ENCODE data around the gene SLC35F5. TPM values are rescaled to one million over a fixed set of nuclear protein-coding genes. Genes with fewer than 3 reads are reported as not detected.

Gene SLC35F5
- polyA plus RNA-seq, 2 of the 4 experiments (the other 2 are of a cell fraction): 45.6 to 86.6 TPM

DNA sequence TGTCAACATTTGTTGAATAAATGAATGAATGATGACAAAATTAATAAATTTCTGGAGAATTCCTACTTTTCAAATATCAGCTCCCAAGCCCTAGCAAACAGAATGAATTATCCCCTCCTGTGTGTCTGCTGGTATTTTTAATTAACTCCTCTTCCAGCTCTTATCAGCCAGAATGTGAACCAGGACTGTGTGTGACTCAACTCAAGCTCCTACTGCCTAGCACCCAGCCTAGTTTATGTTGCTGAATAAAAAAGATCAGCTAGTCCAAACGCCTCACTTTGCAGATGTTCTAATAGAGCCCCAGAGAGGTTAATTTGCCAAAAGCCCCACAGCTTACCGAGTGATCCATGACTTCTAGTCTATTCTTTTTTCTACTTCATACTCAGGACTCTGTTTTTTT lies 79.1 kb downstream of the SLC35F5 start (continued):
- TF ChIP-seq NFE2L2 (conservative IDR thresholded peaks at IDR 0.05; ENCODE audit: low read length): no peak
- no peak for TF ChIP-seq CBX2 (IDR thresholded peaks at IDR 0.05; ENCODE audit: borderline replicate concordance, low read depth)
- TF ChIP-seq RAD21 (conservative IDR thresholded peaks at IDR 0.05 in 1 of 2, IDR thresholded peaks at IDR 0.05 in 1 of 2): no peak
- no peak for TF ChIP-seq ZSCAN20 (CRISPR knock-in tag; IDR thresholded peaks at IDR 0.05)
- no peak for TF ChIP-seq BHLHE40 (IDR thresholded peaks at IDR 0.05; ENCODE audit: low read depth, low read length)

DNA sequence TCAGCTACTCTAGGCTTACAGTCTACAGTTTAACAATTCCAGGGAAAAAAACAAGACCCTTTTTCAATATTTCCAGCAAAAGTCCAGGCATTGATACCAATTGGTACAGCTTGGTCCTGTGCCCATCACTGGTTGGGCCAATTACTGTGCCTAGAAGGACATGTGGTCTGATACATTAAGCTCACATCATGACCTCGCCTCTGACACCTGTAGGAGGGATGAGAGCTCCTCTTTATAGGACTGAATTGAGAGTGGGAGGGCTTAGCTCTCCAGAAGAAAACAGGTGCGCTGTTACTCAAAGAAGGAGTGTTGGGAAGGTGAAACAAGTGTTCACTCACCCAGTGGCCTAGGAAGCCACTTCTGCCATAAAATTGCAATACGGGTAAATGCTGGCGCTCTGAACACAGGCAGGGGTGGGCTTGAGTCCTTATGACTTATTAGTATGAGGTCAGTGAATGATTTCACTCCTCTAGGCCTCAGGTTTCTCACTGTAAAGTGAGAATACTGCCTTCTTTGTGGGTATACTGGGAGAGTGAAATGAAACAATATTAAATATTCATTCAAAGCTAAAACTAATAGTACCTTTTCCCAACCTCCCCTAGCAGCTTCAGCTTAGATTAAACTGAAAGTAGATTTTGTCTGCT lies 79.7 kb downstream of the SLC35F5 start:
- Histone ChIP-seq H3K4me1 (no peaks in the 10 kb centered on the region), H3K9me3 (no peaks in the 10 kb centered on the region), H3K27ac (no peak overlapping the region), H3K4me3 (no peak overlapping the region), H3K4me2 (no peak overlapping the region)
- ChIA-PET POLR2A (no interaction called here), CTCF (no interaction called here)
- 75% methylated on average over 4 of the region's 4 CpGs for WGBS (ENCODE audit: missing lambda C conversion rate)
- no peak for DNase-seq (ENCODE audit: low read depth in 1 of 2, low spot score in 1 of 2)
- TF ChIP-seq RCOR1 (IDR thresholded peaks at IDR 0.05; ENCODE audit: low read depth, low read length) (no peak), ZFP36 (IDR thresholded peaks at IDR 0.05; ENCODE audit: borderline replicate concordance, partially characterized antibody) (no peak), TFCP2L1 (CRISPR knock-in tag; IDR thresholded peaks at IDR 0.05) (no peak), FOXS1 (CRISPR knock-in tag; IDR thresholded peaks at IDR 0.05) (no peak), EP300 (IDR thresholded peaks at IDR 0.05) (no peak), NPAS2 (CRISPR knock-in tag; IDR thresholded peaks at IDR 0.05; ENCODE audit: borderline replicate concordance) (no peak), EHF (CRISPR knock-in tag; IDR thresholded peaks at IDR 0.05) (no peak), RNF2 (IDR thresholded peaks at IDR 0.05; ENCODE audit: borderline replicate concordance, low read depth) (no peak), CHD4 (IDR thresholded peaks at IDR 0.05; ENCODE audit: borderline replicate concordance) (no peak), HDAC2 (IDR thresholded peaks at IDR 0.05) (no peak), CEBPB (IDR thresholded peaks at IDR 0.05) (no peak), BHLHE40 (IDR thresholded peaks at IDR 0.05; ENCODE audit: low read depth, low read length) (no peak), RFX5 (IDR thresholded peaks at IDR 0.05) (no peak), KDM1A (IDR thresholded peaks at IDR 0.05; ENCODE audit: low read depth) (no peak)
- TF ChIP-seq, protein P1, sequence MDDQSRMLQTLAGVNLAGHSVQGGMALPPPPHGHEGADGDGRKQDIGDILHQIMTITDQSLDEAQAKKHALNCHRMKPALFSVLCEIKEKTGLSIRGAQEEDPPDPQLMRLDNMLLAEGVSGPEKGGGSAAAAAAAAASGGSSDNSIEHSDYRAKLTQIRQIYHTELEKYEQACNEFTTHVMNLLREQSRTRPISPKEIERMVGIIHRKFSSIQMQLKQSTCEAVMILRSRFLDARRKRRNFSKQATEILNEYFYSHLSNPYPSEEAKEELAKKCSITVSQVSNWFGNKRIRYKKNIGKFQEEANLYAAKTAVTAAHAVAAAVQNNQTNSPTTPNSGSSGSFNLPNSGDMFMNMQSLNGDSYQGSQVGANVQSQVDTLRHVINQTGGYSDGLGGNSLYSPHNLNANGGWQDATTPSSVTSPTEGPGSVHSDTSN (IDR thresholded peaks at IDR 0.05): no peak
- TF ChIP-seq, protein P2, sequence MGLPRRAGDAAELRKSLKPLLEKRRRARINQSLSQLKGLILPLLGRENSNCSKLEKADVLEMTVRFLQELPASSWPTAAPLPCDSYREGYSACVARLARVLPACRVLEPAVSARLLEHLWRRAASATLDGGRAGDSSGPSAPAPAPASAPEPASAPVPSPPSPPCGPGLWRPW (IDR thresholded peaks at IDR 0.05): no peak
- TF ChIP-seq, protein P3, sequence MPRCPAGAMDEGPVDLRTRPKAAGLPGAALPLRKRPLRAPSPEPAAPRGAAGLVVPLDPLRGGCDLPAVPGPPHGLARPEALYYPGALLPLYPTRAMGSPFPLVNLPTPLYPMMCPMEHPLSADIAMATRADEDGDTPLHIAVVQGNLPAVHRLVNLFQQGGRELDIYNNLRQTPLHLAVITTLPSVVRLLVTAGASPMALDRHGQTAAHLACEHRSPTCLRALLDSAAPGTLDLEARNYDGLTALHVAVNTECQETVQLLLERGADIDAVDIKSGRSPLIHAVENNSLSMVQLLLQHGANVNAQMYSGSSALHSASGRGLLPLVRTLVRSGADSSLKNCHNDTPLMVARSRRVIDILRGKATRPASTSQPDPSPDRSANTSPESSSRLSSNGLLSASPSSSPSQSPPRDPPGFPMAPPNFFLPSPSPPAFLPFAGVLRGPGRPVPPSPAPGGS (IDR thresholded peaks at IDR 0.05): no peak
- no peak for ATAC-seq
- no peak for FAIRE-seq

DNA sequence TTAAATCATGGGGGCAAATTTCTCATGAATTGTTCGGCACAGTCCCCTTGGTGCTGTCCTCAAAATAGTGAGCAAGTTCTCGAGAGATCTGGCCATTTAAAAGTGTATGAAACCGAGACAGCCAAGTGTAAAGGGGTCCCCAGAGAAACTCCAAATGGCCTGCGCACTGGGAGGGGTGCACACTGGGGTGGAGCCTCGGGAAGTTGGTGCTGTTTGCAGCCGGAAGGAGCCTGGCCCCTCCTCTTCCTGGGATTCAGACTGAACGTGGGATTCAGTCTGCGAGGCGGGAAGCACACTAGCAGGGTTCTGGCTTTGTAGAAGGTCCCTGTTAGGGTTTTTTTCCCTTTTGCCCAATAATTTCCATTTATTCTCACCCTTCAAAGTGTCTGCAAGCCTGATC lies 80.6 kb downstream of the SLC35F5 start:
- H3K9me3 ChIP-seq: no peaks in the 10 kb centered on the region
- FAIRE-seq: no peak
- ChIA-PET CTCF (no interaction called here), POLR2A (no interaction called here)
- DNase-seq (ENCODE audit: low read depth in 1 of 2, low spot score in 1 of 2): no peak
- H3K4me2 ChIP-seq: no peak overlapping the region
- 55% methylated on average over 9 of the region's 9 CpGs for WGBS (ENCODE audit: missing lambda C conversion rate)
- no peaks in the 10 kb centered on the region for H3K4me1 ChIP-seq
- H3K4me3 ChIP-seq: no peak overlapping the region
- ATAC-seq: no peak
- no peak overlapping the region for H3K27ac ChIP-seq
- TF ChIP-seq MAZ (IDR thresholded peaks at IDR 0.05; ENCODE audit: borderline replicate concordance, low read depth, low read length) (no peak), ZFP36 (IDR thresholded peaks at IDR 0.05; ENCODE audit: borderline replicate concordance, partially characterized antibody) (no peak), MYC (IDR thresholded peaks at IDR 0.05; ENCODE audit: borderline replicate concordance, low read length) (no peak), JUNB (IDR thresholded peaks at IDR 0.05) (no peak), REST (IDR thresholded peaks at IDR 0.05) (no peak), ATOH8 (CRISPR knock-in tag; IDR thresholded peaks at IDR 0.05; ENCODE audit: low read depth) (no peak), KDM1A (IDR thresholded peaks at IDR 0.05; ENCODE audit: low read depth) (no peak)
- TF ChIP-seq, protein P4, sequence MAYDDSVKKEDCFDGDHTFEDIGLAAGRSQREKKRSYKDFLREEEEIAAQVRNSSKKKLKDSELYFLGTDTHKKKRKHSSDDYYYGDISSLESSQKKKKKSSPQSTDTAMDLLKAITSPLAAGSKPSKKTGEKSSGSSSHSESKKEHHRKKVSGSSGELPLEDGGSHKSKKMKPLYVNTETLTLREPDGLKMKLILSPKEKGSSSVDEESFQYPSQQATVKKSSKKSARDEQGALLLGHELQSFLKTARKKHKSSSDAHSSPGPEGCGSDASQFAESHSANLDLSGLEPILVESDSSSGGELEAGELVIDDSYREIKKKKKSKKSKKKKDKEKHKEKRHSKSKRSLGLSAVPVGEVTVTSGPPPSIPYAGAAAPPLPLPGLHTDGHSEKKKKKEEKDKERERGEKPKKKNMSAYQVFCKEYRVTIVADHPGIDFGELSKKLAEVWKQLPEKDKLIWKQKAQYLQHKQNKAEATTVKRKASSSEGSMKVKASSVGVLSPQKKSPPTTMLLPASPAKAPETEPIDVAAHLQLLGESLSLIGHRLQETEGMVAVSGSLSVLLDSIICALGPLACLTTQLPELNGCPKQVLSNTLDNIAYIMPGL (CRISPR knock-in tag; IDR thresholded peaks at IDR 0.05; ENCODE audit: borderline replicate concordance): no peak

Data from A549 (cell line).